SK-N-MC (cell line): Measurements from ENCODE around the gene MOCS1.

Experiments
- EZH2 ChIP-seq: fragments of 200-600 bp; sonication (generic); IDR thresholded peaks from one replicate; pipeline ENCODE4 v1.6.1; 2017; ENCODE audit warnings: antibody characterized with exemption
- POLR2AphosphoS5 ChIP-seq: IDR thresholded peaks from 2 replicates; pipeline ENCODE4 v1.6.1; 2012; ENCODE audit warnings: mild to moderate bottlenecking, low read depth, low read length, borderline replicate concordance

DNA sequence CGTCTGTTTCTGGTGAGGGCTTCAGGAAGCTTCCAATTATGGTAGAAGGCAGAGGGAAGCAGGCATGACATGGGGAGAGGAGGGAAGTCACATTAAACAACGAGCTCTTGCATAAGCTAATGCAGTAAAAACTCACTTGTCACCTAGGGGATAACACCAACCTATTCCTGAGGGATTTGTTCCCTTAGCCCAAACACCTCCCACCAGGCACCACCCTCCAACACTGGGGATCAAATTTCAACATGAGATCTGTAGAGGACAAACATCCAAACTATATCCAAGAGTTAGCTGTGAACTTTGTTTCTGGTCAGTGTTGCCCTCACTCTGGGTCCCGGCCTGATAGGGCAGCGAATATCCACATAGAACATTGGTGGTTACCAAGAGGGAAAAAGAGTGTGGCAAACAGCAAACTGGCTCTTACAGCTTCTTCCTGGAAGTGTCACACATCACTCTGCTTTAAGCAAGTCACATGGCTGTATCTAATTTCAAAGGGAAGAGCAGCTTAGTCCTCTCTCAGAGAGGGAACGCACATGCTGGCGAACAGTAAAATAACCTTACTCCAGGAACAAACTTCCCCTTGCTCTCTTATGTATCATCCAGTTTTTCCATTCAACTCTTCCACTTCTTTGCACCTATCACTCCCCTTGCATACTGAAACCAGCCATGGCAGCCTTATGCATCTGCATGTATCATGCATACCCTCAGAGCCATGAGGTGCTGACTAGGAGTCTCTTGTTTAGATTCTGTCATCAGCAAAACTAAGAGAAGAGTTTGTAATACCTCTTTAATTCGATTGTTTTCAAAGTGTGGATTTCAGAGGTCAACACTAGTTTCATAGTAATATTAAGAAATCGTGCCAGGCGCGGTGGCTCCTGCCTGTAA lies 4.8 kb upstream of the MOCS1 start:
- TF ChIP-seq EZH2 = no peak
- TF ChIP-seq POLR2AphosphoS5 = no peak
